ENCODE data around the gene DUSP1. TPM values are rescaled to one million over a fixed set of nuclear protein-coding genes. Genes with fewer than 3 reads are reported as not detected.

DUSP1 gene
- total and polyA plus RNA-seq, 10 of the 15 experiments (the other 5 are each of a cell fraction or from before 2014, with no cell fraction given): 1.4 to 6.2 (median 3.9) TPM

- CTCF ChIA-PET: interaction anchor here (1.4 to 1.8 kb wide), 2 partner anchors 17 to 40 kb away, joined by 3 to 4 read pairs; no protein-coding TSS in a partner anchor
- no peaks in the 10 kb centered on the region for H3K79me2 ChIP-seq (ENCODE audit: control insufficient read depth, insufficient read depth, low read length)
- POLR2A ChIA-PET: no interaction called here
- H3K27me3 ChIP-seq (replicated peaks in 1 of 2; ENCODE audit: control insufficient read depth in 2 of 2, insufficient read depth in 2 of 2, low read length in 1 of 2): peaks cover 0 to 1% of the 10 kb centered on the region in 2 experiments; a peak in 1 of 4 replicates
- H3K9ac ChIP-seq (ENCODE audit: control insufficient read depth, insufficient read depth, low read length): no peak overlapping the region
- TF ChIP-seq CEBPB (IDR thresholded peaks at IDR 0.05; ENCODE audit: borderline replicate concordance in 1 of 2, low read depth in 2 of 2, low read length in 2 of 2): no peak
- no peak for TF ChIP-seq ZNF384 (IDR thresholded peaks at IDR 0.05; ENCODE audit: borderline replicate concordance, low read depth, low read length)
- in situ Hi-C loops (cut with MboI) (no loop called here), intact Hi-C loops (cut with micrococcal nuclease; ENCODE audit: unreplicated experiment) (no loop called here)
- DNase-seq (ENCODE audit: low read depth, low spot score) (no peak), ATAC-seq (no peak), FAIRE-seq (no peak)
- no peak overlapping the region for H3K27ac ChIP-seq (ENCODE audit: control insufficient read depth, insufficient read depth)
- no peaks in the 10 kb centered on the region for H3K4me1 ChIP-seq (ENCODE audit: control insufficient read depth, insufficient read depth, low read length)
- no peaks in the 10 kb centered on the region; the same call in 2 of the 3 replicates for H3K9me3 ChIP-seq (replicated peaks; ENCODE audit: control insufficient read depth, insufficient read depth, low read length)
- H4K20me1 ChIP-seq (ENCODE audit: control insufficient read depth, insufficient read depth): no peaks in the 10 kb centered on the region
- H2AFZ ChIP-seq (ENCODE audit: control insufficient read depth, low read depth, low read length): no peak overlapping the region
- 52% methylated on average over 6 of the region's 6 CpGs for WGBS (ENCODE audit: insufficient coverage, insufficient replicate concordance, low lambda C conversion rate, missing lambda C conversion rate)
- BruUV-seq (replicated peaks): no TSS peak
- H3K4me2 ChIP-seq (ENCODE audit: control insufficient read depth, insufficient read depth): no peak overlapping the region
- RAD21 ChIA-PET (ENCODE audit: unreplicated experiment): interaction anchor here (1.2 kb wide), 1 partner anchor 53 kb away, joined by 4 read pairs; no protein-coding TSS in a partner anchor
- no peak overlapping the region for H3K4me3 ChIP-seq
- SMC1A ChIA-PET (ENCODE audit: uncharacterized antibody, unreplicated experiment): interaction anchor here (2.2 kb wide), 1 partner anchor 10 kb away, joined by 6 read pairs; no protein-coding TSS in a partner anchor
- no peaks in the 10 kb centered on the region for H3K36me3 ChIP-seq (ENCODE audit: control insufficient read depth in 2 of 2, insufficient read depth in 2 of 2, low read length in 1 of 2)
Measured at GRCh38 chr5:172754596-172755356, 16.2 kb downstream of the DUSP1 start.

GRCh38 chr5:172753101-172753500, 17.9 kb downstream of the DUSP1 start:
- Histone ChIP-seq H3K79me2 (ENCODE audit: control insufficient read depth, insufficient read depth, low read length) (no peaks in the 10 kb centered on the region), H3K9ac (ENCODE audit: control insufficient read depth, insufficient read depth, low read length) (no peak overlapping the region), H4K20me1 (ENCODE audit: control insufficient read depth, insufficient read depth) (no peaks in the 10 kb centered on the region), H3K27me3 (replicated peaks in 1 of 2; ENCODE audit: control insufficient read depth in 2 of 2, insufficient read depth in 2 of 2, low read length in 1 of 2) (no peaks in the 10 kb centered on the region), H2AFZ (ENCODE audit: control insufficient read depth, low read depth, low read length) (no peak overlapping the region), H3K9me3 (replicated peaks; ENCODE audit: control insufficient read depth, insufficient read depth, low read length) (no peaks in the 10 kb centered on the region; the same call in 2 of the 3 replicates), H3K4me2 (ENCODE audit: control insufficient read depth, insufficient read depth) (no peak overlapping the region), H3K4me3 (no peak overlapping the region), H3K4me1 (ENCODE audit: control insufficient read depth, insufficient read depth, low read length) (no peaks in the 10 kb centered on the region), H3K36me3 (ENCODE audit: control insufficient read depth in 2 of 2, insufficient read depth in 2 of 2, low read length in 1 of 2) (no peaks in the 10 kb centered on the region), H3K27ac (ENCODE audit: control insufficient read depth, insufficient read depth) (no peak overlapping the region)
- ATAC-seq: no peak
- intact Hi-C loops (cut with micrococcal nuclease; ENCODE audit: unreplicated experiment) (no loop called here), in situ Hi-C loops (cut with MboI) (no loop called here)
- no TSS peak for BruUV-seq (replicated peaks)
- WGBS (ENCODE audit: insufficient coverage, insufficient replicate concordance, low lambda C conversion rate, missing lambda C conversion rate): 3% methylated on average over 2 of the region's 2 CpGs
- ChIA-PET CTCF (interaction anchor here (1.0 to 1.2 kb wide), 2 partner anchors 38 to 179 kb away, joined by 3 to 4 read pairs; no protein-coding TSS in a partner anchor), POLR2A (no interaction called here), RAD21 (ENCODE audit: unreplicated experiment) (no interaction called here), SMC1A (ENCODE audit: uncharacterized antibody, unreplicated experiment) (interaction anchor here (0.6 to 1.7 kb wide), 3 partner anchors 16 to 362 kb away, joined by 3 read pairs; no protein-coding TSS in a partner anchor)
- DNase-seq (ENCODE audit: low read depth, low spot score): no peak
- FAIRE-seq: no peak
- TF ChIP-seq NKRF (conservative IDR thresholded peaks at IDR 0.05): no peak
- no peak for TF ChIP-seq EED (IDR thresholded peaks at IDR 0.05; ENCODE audit: low read depth)
- TF ChIP-seq KLF5 (IDR thresholded peaks at IDR 0.05; ENCODE audit: partially characterized antibody): no peak
- TF ChIP-seq POLR2AphosphoS5 (IDR thresholded peaks at IDR 0.05; ENCODE audit: low read length): no peak
- TF ChIP-seq CREB1 (IDR thresholded peaks at IDR 0.05; ENCODE audit: low read depth): no peak
- no peak for TF ChIP-seq MAX (IDR thresholded peaks at IDR 0.05; ENCODE audit: low read depth, low read length)
- TF ChIP-seq JUNB (IDR thresholded peaks at IDR 0.05): no peak
- TF ChIP-seq ZNF592 (IDR thresholded peaks at IDR 0.05): no peak

All from GM12878 (cell line).